Activated effector memory CD4-positive, alpha-beta T cell treated with Interleukin-2 at 50 U/mL for 16 hours (primary cell): ENCODE data around the gene ZFAND2A.

Experiments used
- DNase-seq: peaks from one replicate; pipeline ENCODE4 v3.0.0-alpha.2; 2020

ZFAND2A gene

DNA sequence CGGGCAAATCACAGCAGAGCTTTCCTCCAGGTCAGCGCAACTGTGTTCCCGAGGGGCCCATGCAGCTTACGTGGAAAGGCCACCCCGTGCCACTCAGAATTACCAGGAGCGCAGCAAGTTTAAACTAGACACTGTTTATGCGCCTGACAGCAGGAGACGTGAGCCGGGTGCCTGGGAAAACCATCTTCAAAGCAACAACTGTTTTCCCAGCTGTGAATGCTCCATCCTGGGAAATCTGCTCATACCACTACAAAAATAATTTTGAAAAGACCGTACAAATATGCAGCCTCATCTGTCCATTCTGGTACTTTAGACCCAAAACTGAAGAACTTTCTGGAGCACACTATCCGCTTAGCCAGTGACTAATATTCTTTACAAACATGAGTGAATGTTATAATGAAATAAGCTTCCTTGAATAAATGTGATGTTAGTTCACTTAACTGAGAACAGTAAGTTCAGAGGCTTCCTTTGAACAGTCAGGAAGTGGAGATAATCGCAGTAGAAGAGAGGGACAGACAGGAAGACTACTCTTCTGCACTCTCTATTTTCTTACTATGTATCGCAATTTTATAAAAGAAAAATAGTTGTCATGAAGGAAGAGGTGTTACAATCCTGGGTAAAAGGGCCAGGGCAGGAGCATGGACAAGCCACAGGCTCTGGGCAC lies 55.3 kb downstream of the ZFAND2A start:
- no peak for DNase-seq

DNA sequence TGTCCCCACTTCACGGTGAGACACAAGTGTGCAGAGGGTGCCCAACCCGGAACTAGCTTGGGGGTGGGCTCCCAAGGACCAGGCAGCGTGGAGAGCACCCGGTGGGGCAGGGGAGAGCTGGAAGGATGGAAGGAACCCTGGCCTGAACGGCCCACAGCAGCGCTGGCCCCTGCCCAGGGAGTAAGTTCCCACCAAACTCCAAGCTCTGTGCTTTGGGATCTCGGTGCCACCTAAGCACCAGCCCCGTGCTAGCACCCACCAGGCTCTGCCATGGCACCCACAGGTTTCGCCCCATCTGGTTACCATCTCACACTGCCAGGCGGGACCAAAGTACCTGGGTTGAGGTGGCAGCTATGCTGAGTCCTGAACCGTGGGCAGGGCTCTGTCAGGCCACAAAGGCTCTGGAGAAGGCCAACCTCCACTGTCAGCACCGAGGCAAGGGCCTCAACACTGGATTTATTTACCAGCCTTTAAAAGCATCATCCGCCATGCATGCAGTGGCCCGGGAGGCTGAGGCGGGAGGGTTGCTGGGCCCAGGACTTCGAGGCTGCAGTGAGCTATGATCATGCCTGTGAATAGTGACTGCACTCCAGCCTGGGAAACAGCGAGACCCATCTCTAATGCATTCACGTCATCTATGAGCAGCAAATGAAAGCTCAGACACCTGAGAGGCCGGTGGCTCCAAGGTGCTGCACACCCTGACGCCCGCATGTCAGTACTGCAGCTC lies 56.0 kb downstream of the ZFAND2A start:
- DNase-seq, result no peak

DNA sequence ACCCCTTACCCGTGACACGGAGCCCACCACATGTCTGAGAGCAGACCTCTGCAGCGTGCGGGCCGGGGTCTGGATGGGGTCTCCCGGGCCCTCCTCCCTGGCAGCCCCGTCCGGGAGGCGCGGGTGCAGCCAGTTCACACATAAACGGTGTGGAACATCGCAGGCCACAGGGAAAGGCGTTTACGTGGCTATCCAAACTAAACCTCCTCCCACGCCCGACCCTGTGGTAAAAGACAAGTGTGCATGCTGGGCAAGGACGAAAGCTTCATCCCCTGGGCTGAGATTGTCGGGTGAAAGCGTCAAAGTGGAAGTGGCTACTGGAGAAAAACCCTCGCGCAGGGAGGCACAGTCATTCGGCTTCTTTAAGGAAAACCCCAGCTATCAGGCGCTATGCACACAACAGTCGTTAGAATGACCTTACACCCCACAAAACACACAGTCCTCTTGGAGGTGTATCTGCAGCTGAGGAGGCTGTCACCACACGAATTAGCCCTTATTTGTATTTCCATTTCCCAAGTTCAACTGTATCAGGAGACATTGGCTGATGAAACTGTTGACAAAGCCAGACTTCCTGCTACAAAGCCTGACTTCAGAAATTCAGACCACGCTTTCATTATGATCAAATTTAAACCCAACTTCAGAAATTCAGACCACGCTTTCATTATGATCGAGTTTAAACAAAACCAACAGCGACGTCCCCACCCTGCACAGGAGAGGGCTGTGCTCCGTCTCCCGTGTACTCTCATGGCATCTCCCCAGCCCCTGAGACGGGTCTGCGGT lies 56.8 kb downstream of the ZFAND2A start:
- DNase-seq, result no peak
